GM18907 (cell line): ENCODE measurements around the gene PSMD14.

ENCODE experiments used
- ATAC-seq: cut with Tn5 transposase; IDR thresholded peaks from one replicate; pipeline ENCODE4 v1.9.1; 2021; ENCODE audit warnings: mild to moderate bottlenecking, moderate library complexity; ENCODE audit not compliant: unreplicated experiment

The PSMD14 gene

DNA sequence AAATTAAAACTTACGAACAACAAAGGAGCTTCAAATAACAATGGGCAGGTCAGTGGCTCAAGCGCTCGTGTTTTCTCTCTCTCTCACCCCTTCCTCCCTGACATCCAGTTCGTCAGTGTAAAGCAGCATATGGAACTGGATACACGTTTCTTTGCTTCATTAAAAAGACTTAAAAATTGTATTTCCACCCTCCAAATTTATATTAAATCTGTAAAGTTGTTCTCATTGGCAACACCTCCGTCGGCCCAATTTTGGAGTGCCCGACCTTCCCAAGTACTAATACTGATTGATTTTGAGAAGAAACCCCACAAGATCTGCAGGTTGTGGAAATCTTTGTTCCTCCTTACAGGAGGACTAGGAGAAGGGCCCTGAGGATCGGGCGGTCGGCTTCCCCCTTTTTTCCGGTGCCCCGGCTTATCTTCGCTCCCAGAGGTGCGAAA is 110.1 kb downstream of the PSMD14 start:
- ATAC-seq = no peak

DNA sequence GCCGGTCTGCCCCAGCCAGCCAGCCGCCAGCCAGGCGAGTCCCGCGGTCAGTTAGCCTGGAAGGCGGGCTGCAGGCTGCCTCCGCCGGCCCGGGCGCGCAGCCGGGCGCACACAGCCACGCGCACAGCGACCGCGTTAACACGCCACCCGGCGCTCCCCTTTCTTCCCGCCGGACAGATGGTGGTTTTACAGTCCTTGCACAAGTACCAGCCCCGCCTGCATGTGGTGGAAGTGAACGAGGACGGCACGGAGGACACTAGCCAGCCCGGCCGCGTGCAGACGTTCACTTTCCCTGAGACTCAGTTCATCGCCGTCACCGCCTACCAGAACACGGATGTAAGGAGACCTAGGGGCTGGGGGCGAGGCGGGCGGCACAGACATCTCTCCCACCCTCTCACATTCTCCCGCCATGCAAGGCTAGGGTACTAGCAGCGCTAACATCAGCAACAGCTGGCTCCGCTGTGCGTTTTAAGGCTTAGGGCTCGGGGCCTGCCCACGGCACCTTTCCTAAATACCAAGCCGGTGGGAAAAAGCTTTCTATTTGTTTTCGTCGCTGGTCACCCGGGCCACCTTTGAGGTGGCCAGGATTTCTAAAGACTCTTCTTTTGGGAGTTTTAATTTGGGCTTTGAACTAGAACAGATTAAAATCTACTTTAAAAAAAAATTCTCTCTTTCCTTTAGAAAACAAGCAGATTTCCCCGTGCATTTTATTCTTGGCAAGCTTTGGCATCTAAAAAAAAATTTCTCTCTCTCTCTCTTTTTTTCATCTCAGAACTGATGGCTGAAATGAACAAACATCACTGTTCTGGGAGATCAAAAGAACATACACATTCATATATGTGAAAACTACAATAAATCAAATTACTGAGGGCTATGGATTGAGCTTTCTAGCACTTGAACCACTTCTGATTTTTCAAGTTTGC is 110.8 kb downstream of the PSMD14 start:
- ATAC-seq = peak; percentile 22

DNA sequence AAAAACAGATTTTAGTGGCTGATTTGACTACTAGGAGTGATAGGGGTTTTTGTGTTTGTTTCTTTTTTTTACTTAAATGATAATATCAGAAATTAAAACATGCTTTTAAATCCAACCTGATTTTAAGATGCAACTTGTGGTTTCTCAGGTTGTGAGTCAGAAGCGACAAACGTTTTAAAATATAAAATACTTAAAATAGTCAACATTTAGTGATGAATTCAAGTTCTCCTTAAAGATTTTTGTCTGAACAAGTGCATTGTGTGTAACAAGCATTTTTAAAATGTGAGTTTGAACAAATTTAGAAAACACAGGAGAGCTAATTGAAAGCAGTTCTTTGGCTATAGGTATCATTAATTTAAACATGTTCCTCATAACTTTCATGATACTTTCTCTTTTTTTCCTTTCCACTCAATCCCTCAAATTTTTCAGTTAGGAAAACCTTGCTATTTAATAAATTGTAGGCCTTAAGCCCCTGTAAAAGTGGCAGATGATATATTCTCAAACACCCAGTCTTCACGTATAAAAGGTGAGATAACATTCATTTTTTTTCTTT is 111.5 kb downstream of the PSMD14 start:
- no peak for ATAC-seq

DNA sequence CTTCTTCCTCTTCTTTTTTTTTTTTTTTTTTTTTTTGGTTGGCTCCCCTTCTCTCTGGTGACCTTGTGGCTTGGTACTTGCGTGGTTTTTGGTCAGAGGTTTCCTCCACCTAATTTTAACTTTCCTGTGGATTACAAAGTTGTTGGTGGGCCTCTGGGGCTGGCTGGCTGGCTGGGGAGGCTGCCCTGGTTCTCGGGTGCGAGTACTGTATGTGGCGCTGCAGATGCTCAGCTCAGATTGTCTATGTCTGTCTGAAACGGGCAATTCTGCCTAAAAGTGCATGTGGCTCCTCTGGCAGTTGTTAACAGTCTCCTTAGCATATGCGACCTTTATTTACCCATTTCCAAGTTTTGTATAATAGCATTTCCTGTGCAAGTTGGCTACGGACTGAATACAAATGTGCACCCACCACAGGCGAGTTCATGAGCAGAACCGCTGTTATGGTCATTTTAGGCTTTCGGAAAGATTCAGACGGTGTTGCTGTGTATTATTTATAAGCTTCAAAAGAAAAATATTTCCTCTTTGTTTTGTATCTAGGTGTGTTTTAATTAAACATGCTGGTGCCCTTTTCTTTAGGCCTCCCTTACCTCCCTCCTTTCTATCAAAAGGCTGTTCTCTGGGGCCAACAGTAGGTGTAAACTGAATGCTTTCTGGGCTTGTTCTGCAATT is 112.3 kb downstream of the PSMD14 start:
- ATAC-seq = no peak

DNA sequence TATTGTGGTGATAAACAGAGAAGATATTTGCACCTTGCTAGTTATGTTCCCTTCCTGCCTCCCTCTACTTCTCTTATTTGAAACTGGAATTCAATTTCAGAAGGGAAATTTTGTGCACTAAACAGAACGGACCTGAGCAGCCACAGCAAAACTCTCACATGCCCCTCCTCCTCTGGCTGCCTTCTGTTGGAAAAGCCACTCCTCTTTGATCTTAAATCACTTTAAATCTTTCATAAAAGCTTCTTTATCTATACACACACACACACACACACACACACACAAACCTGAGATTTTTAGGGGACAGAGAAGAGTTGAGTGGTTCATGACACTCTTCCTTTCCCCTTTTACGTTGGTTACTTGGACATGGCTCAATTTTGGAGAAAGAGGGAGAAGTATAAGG is 113.5 kb downstream of the PSMD14 start:
- ATAC-seq = no peak

DNA sequence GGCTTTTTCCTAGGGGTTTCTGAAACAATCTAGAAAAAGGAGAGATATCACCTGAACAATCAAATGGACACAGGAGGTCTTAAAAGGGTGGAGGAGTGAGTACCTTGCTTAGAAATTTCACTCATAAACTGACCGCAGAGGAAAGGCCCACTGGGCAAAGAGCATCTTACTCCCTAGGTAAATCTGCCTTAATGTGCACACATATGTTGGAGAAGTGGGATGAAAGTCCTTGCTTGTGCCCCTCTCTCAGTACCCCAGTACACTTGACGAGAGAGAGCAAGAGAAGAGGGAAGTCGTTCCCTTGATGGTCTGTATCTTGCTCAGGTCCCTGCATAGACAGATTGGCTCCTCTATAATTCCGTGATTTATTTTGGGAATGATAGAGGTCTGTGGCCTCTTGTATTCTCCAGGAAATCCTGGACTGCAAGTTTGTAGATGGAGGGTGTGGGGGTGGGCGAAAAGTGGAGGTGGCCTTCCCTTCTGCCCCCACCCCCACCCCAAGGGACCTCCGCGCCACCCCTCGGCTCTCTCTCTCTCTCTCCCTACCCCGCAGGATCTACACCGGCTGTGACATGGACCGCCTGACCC is 114.7 kb downstream of the PSMD14 start:
- ATAC-seq = no peak

DNA sequence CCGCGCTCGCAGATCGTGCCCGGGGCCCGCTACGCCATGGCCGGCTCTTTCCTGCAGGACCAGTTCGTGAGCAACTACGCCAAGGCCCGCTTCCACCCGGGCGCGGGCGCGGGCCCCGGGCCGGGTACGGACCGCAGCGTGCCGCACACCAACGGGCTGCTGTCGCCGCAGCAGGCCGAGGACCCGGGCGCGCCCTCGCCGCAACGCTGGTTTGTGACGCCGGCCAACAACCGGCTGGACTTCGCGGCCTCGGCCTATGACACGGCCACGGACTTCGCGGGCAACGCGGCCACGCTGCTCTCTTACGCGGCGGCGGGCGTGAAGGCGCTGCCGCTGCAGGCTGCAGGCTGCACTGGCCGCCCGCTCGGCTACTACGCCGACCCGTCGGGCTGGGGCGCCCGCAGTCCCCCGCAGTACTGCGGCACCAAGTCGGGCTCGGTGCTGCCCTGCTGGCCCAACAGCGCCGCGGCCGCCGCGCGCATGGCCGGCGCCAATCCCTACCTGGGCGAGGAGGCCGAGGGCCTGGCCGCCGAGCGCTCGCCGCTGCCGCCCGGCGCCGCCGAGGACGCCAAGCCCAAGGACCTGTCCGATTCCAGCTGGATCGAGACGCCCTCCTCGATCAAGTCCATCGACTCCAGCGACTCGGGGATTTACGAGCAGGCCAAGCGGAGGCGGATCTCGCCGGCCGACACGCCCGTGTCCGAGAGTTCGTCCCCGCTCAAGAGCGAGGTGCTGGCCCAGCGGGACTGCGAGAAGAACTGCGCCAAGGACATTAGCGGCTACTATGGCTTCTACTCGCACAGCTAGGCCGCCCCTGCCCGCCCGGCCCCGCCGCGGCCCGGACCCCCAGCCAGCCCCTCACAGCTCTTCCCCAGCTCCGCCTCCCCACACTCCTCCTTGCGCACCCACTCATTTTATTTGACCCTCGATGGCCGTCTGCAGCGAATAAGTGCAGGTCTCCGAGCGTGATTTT is 115.5 kb downstream of the PSMD14 start:
- no peak for ATAC-seq

DNA sequence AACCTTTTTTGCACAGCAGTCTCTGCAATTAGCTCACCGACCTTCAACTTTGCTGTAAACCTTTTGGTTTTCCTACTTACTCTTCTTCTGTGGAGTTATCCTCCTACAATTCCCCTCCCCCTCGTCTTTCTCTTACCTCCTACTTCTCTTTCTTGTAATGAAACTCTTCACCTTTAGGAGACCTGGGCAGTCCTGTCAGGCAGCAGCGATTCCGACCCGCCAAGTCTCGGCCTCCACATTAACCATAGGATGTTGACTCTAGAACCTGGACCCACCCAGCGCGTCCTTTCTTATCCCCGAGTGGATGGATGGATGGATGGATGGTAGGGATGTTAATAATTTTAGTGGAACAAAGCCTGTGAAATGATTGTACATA is 116.2 kb downstream of the PSMD14 start:
- no peak for ATAC-seq

DNA sequence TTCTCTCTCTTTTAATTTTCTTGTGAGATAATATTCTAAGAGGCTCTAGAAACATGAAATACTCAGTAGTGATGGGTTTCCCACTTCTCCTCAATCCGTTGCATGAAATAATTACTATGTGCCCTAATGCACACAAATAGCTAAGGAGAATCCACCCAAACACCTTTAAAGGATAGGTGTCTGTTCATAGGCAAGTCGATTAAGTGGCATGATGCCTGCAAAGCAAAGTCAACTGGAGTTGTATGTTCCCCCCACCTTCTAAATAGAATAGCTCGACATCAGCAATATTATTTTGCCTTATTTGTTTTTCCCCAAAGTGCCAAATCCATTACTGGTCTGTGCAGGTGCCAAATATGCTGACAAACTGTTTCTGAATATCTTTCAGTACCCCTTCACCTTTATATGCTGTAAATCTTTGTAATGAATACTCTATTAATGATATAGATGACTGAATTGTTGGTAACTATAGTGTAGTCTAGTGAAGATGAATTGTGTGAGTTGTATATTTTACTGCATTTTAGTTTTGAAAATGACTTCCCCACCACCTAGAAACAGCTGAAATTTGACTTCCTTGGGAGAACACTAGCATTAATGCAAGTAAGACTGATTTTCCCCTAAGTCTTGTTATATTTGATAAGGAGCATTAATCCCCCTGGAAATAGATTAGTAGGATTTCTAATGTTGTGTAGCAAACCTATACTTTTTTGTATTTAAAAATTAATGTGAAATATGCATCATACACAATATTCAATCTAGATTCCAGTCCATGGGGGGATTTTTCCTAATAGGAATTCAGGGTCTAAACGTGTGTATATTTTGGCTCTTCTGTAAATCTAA is 116.9 kb downstream of the PSMD14 start:
- ATAC-seq = no peak

DNA sequence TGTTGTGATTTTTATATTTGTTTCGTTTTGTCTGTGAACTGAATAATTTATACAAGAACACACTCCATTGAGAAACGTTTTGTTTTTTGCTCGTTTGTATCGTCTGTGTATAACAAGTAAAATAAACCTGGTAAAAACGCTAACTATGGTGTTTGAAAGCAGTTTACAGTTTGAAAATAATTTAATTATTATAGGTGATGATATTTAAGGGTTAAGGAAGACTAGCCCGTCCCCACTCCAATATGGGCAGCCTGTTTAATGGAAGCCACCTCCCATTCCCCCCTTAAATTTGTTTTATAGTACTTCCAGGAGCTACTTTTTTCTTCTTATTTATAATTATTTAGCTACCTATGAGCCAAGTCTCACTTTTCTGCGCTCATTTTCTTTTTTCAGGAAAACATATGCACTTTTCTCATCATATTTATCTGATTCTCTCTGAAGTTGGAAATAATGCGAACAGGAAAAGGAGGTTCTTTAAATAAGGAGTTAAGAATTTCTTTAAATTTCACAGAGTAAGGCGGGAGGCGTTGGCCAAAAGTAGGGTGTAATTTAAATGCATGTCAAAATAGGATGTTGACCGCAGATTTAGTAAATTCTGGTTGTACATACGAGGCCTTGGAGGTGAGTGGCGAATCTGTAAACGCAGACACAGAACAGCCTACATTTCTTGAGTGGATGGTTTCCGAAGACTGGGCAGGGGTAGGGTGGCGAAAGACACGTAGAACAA is 117.7 kb downstream of the PSMD14 start:
- ATAC-seq = no peak

DNA sequence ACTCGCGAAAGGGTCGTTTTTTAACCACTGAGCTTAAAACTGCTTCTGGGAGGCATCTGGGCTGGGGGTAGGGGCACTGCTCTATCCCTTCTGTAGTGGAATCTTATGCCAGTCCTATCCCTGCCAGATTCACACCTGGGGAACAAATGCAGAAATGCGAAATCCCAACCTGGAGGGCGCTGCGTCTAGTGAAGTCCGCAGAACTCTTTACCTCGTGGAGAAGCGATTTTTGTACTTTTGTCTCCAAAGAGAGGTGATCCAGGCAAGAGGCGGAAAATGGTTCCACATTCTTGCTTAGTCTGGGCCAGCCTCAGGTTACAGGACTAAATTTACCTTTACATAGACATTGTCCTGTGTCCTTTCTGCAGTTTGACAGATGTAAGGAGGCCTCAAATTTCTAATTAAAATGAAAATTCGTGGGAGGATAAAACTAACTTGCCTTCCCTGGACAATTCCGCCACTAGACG is 118.3 kb downstream of the PSMD14 start:
- ATAC-seq = no peak

DNA sequence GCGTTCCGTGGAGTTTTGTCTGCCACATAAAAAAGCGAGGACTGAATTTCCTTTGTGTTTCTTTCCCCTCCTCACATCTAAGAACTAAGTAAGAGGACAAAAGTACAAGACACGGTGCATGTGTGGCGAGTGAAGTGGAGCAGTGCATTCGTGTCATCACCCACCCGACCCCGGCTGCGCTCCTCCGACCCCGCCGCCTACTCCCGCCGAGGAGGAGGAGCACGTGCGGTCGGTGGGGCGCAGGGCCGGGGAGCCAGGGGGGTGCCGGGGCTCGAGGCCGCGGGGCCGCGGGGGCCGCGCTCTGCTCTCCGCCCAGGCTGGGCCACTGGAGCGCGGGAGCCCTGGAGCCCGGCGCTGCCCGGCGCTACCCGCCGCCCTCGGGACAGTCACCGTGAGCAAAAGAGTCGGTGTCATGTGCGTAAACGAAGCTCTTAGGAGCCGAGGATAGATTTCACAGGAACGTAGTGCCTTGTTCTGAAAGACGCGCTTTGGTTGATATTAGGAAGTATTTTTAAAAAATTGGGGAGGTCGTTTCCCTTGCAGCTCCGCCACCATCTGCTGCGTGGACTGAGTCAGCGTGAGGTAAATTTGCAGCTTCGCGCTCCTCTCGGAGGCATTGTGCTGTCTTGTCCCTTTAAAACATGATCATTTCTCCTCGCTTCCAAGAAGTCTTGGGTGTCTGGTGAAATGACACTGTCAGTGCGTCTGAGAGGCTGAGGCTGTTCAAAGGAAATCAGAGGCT is 118.9 kb downstream of the PSMD14 start:
- ATAC-seq = no peak

DNA sequence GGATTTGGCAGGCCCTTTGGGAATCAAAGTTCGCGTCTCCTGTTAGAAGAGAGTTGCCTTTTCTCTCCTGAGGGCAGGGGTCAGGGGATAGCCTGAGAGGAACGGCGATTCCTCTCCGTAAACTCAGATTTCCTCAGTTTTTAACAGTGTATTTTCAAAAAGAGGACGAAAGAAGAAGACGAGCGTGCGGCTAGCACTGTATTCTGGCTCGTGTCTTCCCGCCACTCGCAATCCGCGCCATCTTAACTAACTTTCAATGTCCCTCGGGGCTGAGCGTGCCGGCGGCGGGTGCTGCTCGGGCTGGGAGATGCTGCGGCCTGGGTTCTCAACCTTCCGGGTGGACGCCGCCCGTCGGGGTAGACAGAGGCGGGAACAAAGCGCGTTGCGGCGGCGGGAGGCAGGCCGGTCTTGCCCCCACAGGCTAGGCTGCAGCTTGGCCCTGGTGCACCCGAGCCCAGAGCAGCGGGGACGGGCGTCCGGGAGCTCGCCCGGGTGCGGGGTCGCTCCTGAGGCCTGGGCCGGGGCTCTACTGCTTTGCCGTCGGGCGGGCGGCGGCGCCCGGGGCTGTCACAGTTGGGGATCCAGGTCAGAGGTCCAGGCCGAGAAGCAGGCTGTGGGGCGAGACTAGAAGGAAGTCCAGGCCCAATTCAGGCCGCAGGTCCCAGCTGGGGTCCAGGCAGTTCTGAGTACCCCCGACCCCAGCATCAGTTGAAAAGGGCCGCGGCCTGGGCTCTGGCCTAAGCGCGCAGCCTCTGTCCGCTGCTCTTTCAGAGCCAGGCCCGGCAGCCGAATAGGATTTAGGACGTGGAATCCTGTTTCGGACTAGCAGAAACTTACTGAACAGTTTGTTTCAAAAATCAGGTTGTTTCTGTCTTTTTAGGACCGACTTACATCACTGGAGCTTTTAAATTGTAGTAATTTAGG is 119.7 kb downstream of the PSMD14 start:
- no peak for ATAC-seq

DNA sequence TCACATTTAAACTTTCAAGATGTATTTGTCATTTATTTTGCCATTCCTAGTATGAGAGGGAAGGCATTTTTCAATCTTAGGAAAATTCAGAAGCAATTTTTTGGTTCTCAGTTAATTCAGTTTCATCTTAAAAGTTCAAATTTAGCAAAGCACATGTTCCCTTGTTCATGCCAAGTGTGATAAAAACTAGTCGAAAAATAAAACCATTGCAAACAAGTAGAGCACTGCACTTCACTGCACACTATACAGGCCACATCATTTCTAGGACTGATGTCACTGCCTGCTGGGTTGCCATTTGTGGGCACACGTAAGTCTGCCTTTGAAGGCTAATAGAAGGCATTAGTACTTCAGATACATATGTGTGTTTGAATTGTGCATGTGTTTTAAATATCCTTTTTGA is 122.2 kb downstream of the PSMD14 start:
- no peak for ATAC-seq

DNA sequence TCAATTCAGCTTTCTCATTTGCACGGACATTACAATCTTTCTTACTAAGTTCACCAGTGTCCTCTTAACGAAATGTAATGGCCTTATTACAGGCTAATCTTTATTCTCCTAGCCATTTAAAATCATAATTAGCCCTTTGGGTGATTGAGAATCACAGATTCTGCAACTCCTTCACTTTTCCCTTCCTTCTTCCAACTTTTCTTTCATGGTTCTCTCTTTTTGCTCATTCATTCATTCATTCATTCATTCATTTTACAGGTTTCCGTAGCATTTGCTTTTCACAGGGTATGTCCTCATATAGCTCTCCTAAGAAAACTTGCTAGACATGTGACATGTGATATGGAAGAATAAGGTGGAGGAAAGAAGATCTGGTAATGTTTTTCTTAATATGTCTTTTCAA is 123.9 kb downstream of the PSMD14 start:
- no peak for ATAC-seq

DNA sequence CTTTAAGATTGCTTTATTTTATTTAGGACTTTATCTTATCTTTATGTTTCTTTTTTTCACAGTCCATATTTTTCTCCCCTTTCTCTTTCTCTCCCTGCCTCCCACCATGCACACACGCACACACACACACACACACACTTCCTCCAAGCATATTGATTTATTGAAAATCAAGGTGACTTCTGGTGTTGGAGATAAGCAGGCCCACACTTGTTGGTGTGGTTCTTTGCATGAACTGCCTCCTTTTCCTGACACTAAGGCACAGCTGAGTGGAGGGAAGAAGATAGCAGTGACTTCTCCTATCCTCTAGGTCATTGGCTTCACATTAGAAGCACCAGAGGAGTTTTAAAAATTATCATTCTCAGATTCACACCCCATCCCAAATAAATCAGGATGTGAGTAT is 125.9 kb downstream of the PSMD14 start:
- no peak for ATAC-seq

DNA sequence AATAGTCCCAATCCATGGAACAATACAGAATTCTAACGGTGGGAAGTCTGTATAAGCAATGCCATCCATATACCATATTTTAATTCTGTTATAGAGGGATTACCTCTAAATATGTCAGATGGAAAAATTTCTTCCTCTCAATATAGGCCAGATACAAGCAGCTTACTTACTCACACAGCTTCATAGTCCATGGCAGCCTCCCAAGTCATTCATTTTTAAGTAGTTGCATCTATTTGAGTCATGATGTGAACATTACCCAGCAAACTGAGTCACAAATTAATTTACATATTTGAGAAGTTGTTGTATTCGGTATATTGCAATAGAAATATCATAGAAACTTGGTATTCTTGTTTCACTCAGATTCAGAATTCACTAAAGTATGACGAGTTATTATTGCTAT is 128.2 kb downstream of the PSMD14 start:
- no peak for ATAC-seq
